ENCODE data around the gene CHST15. TPM values are rescaled to one million over a fixed set of nuclear protein-coding genes. Genes with fewer than 3 reads are reported as not detected.

CHST15 gene
- polyA plus RNA-seq, 1 experiment, result 6.2 TPM

DNA sequence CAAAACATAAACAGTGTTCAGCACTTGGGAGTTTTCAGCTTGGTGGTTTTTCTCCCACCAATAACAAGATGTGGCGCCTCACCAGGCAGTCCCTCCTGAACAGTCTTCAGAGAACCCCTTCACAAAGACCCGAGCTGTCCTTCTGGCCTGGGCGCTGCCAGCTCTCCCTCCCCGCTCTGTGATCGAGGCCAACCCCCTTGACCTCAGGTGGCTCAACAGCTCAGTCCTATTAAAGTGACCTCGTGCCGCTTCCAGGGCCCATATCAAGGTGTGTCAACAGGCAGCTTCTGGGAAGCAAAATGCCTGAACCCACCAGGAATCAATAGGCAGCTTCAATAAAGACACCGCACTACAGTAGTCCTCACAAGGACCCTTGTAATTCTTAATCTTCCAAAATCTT, 63.3 kb downstream of the CHST15 start:
- ChIA-PET CTCF (interaction anchor here (0.7 to 1.0 kb wide), 2 partner anchors 12 to 360 kb away, joined by 3 to 6 read pairs; no protein-coding TSS in a partner anchor), POLR2A (no interaction called here)
- Histone ChIP-seq H3K27me3 (ENCODE audit: control insufficient read depth, insufficient read depth, low read length) (no peaks in the 10 kb centered on the region; the same call in 1 of the 2 replicates), H3K36me3 (ENCODE audit: control insufficient read depth, insufficient read depth, low read length) (no peaks in the 10 kb centered on the region), H3K4me3 (ENCODE audit: low read depth, low read length) (no peak overlapping the region)
- no peak for TF ChIP-seq CTCF (IDR thresholded peaks at IDR 0.05; ENCODE audit: insufficient read depth, low read depth, low read length)
- DNase-seq (ENCODE audit: low read depth), result no peak

GRCh38 chr10:124029559-124029958, 63.8 kb downstream of the CHST15 start:
- Histone ChIP-seq H3K36me3 (ENCODE audit: control insufficient read depth, insufficient read depth, low read length) (no peaks in the 10 kb centered on the region), H3K4me3 (ENCODE audit: low read depth, low read length) (no peak overlapping the region), H3K27me3 (ENCODE audit: control insufficient read depth, insufficient read depth, low read length) (no peaks in the 10 kb centered on the region; the same call in 1 of the 2 replicates)
- no peak for TF ChIP-seq CTCF (IDR thresholded peaks at IDR 0.05; ENCODE audit: insufficient read depth, low read depth, low read length)
- ChIA-PET POLR2A (no interaction called here), CTCF (interaction anchor here (0.7 to 1.0 kb wide), 2 partner anchors 12 to 360 kb away, joined by 3 to 6 read pairs; no protein-coding TSS in a partner anchor)
- no peak for DNase-seq (ENCODE audit: low read depth)

GRCh38 chr10:124028700-124029480, 64.5 kb downstream of the CHST15 start:
- POLR2A ChIA-PET, result no interaction called here
- DNase-seq (ENCODE audit: low read depth), result no peak
- CTCF ChIA-PET, result interaction anchor here (1.0 to 1.3 kb wide), 2 partner anchors 360 to 361 kb away, joined by 3 to 6 read pairs; no protein-coding TSS in a partner anchor

GRCh38 chr10:124027651-124028050, 65.7 kb downstream of the CHST15 start:
- Histone ChIP-seq H3K36me3 (ENCODE audit: control insufficient read depth, insufficient read depth, low read length) (no peaks in the 10 kb centered on the region), H3K4me3 (ENCODE audit: low read depth, low read length) (no peak overlapping the region), H3K27me3 (ENCODE audit: control insufficient read depth, insufficient read depth, low read length) (no peaks in the 10 kb centered on the region; the same call in 1 of the 2 replicates)
- DNase-seq (ENCODE audit: low read depth), result no peak
- ChIA-PET POLR2A (no interaction called here), CTCF (interaction anchor here (0.7 to 2.2 kb wide), 5 partner anchors 8 to 362 kb away, joined by 3 to 16 read pairs (median 3); no protein-coding TSS in a partner anchor)
- no peak for TF ChIP-seq CTCF (IDR thresholded peaks at IDR 0.05; ENCODE audit: insufficient read depth, low read depth, low read length)

More at GRCh38 chr10:124028700-124029480, 64.5 kb downstream of the CHST15 start:
- no peak for TF ChIP-seq CTCF (IDR thresholded peaks at IDR 0.05; ENCODE audit: insufficient read depth, low read depth, low read length)
- Histone ChIP-seq H3K27me3 (ENCODE audit: control insufficient read depth, insufficient read depth, low read length) (no peaks in the 10 kb centered on the region; the same call in 1 of the 2 replicates), H3K36me3 (ENCODE audit: control insufficient read depth, insufficient read depth, low read length) (no peaks in the 10 kb centered on the region), H3K4me3 (ENCODE audit: low read depth, low read length) (no peak overlapping the region)

- no peak for DNase-seq (ENCODE audit: low read depth)
- CTCF ChIA-PET, result interaction anchor here (0.7 to 2.2 kb wide), 4 partner anchors 9 to 362 kb away, joined by 3 to 16 read pairs (median 3); no protein-coding TSS in a partner anchor
- Histone ChIP-seq H3K4me3 (ENCODE audit: low read depth, low read length) (no peak overlapping the region), H3K27me3 (ENCODE audit: control insufficient read depth, insufficient read depth, low read length) (no peaks in the 10 kb centered on the region; the same call in 1 of the 2 replicates), H3K36me3 (ENCODE audit: control insufficient read depth, insufficient read depth, low read length) (no peaks in the 10 kb centered on the region)
- TF ChIP-seq CTCF (IDR thresholded peaks at IDR 0.05; ENCODE audit: insufficient read depth, low read depth, low read length), result no peak
- POLR2A ChIA-PET, result no interaction called here
Observed at GRCh38 chr10:124027031-124027611, 66.3 kb downstream of the CHST15 start.

All from BJ (cell line).